ENCODE measurements around the gene CASR. TPM values are rescaled to one million over a fixed set of nuclear protein-coding genes. Genes with fewer than 3 reads are reported as not detected.

The CASR gene
- total and polyA plus RNA-seq, 2 of the 4 experiments (the other 2 are of a cell fraction) = not detected

- no peak overlapping the region for H2BK20ac ChIP-seq (ENCODE audit: low read depth, low read length)
- no CpG with 5 or more reads among the region's 3 CpGs for WGBS, 2 experiments (ENCODE audit: extremely low coverage in 2 of 2, insufficient read length in 1 of 2)
- H3K27me3 ChIP-seq (ENCODE audit: control insufficient read depth, insufficient read depth, low read length) = peaks cover 14% of the 10 kb centered on the region
- no peak for TF ChIP-seq SMC3 (IDR thresholded peaks at IDR 0.05; ENCODE audit: low read depth, low read length)
- TF ChIP-seq FOS (IDR thresholded peaks at IDR 0.05; ENCODE audit: low read depth, low read length) = no peak
- no peak for TF ChIP-seq ELK1 (IDR thresholded peaks at IDR 0.05; ENCODE audit: borderline replicate concordance, low read depth, low read length)
- no peak for TF ChIP-seq RAD21 (IDR thresholded peaks at IDR 0.05; ENCODE audit: low read length)
- no peak for TF ChIP-seq POLR2A (IDR thresholded peaks at IDR 0.05; ENCODE audit: low read depth, low read length)
- no peak for TF ChIP-seq MAZ (IDR thresholded peaks at IDR 0.05; ENCODE audit: borderline replicate concordance, low read depth, low read length)
- no peak for TF ChIP-seq CEBPB (IDR thresholded peaks at IDR 0.05; ENCODE audit: low read depth, low read length)
- no peak for TF ChIP-seq BHLHE40 (IDR thresholded peaks at IDR 0.05; ENCODE audit: low read depth, low read length)
- TF ChIP-seq USF2 (IDR thresholded peaks at IDR 0.05; ENCODE audit: low read depth, low read length) = no peak
- no peak for TF ChIP-seq RCOR1 (IDR thresholded peaks at IDR 0.05; ENCODE audit: insufficient replicate concordance, low read length)
- TF ChIP-seq NFE2L2 (IDR thresholded peaks at IDR 0.05; ENCODE audit: low read depth, low read length) = no peak
- no peak overlapping the region for H3K9ac ChIP-seq (ENCODE audit: low read depth, low read length)
- DNase-seq (no peak), ATAC-seq (ENCODE audit: low read depth) (no peak)
- no peak overlapping the region for H3K4me3 ChIP-seq (ENCODE audit: insufficient read depth, low read depth, low read length)
- no peaks in the 10 kb centered on the region for H3K36me3 ChIP-seq (ENCODE audit: control insufficient read depth, insufficient read depth, low read length)
- no peak overlapping the region for H2AK9ac ChIP-seq (replicated peaks; ENCODE audit: low read depth, low read length, poor library complexity)
- H3K18ac ChIP-seq (ENCODE audit: low read depth, low read length) = no peak overlapping the region
- H3K4me2 ChIP-seq (ENCODE audit: low read depth, low read length) = no peak overlapping the region
- H3K9me1 ChIP-seq (ENCODE audit: insufficient read depth, low read length) = no peaks in the 10 kb centered on the region
- H3K4ac ChIP-seq (ENCODE audit: low read depth, low read length) = no peak overlapping the region
- dilution Hi-C loops (cut with HindIII; ENCODE audit: low sequenced_read_pairs, unreplicated experiment) (no loop called here), in situ Hi-C loops (cut with MboI; ENCODE audit: low sequenced_read_pairs) (no loop called here), intact Hi-C loops (cut with micrococcal nuclease) (no loop called here)
- no peak overlapping the region for H2AFZ ChIP-seq (replicated peaks; ENCODE audit: low read length, poor library complexity)
- H4K20me1 ChIP-seq (ENCODE audit: insufficient read depth, low read length) = no peaks in the 10 kb centered on the region
- BruUV-seq (replicated peaks) = no TSS peak
- POLR2A ChIA-PET (ENCODE audit: unreplicated experiment) = no interaction called here
- no peak overlapping the region for H4K91ac ChIP-seq (ENCODE audit: insufficient read depth, low read depth, low read length)
- no peak overlapping the region for H4K5ac ChIP-seq (ENCODE audit: low read depth, low read length)
- no peak overlapping the region for H2BK5ac ChIP-seq (ENCODE audit: low read depth, low read length, poor library complexity, severe bottlenecking)
- H3K9me3 ChIP-seq (ENCODE audit: control insufficient read depth, insufficient read depth, low read length) = no peaks in the 10 kb centered on the region
- H3K27ac ChIP-seq (ENCODE audit: insufficient read depth, low read length) = no peak overlapping the region
- no peak overlapping the region for H2AK5ac ChIP-seq (ENCODE audit: low read depth, low read length)
- no peaks in the 10 kb centered on the region for H3K4me1 ChIP-seq (ENCODE audit: control insufficient read depth, insufficient read depth, low read length)
- H3K56ac ChIP-seq (ENCODE audit: extremely low read depth, insufficient read depth, low read length) = no peak overlapping the region
- H3K14ac ChIP-seq (replicated peaks; ENCODE audit: low read depth, low read length) = no peak overlapping the region
- no peak overlapping the region for H2BK15ac ChIP-seq (ENCODE audit: low read depth, low read length)
- H3K23ac ChIP-seq (ENCODE audit: low read depth, low read length) = no peak overlapping the region
- no peak overlapping the region for H2BK120ac ChIP-seq (ENCODE audit: low read depth, low read length)
- no peak overlapping the region for H4K8ac ChIP-seq (ENCODE audit: low read depth in 2 of 2, low read length in 2 of 2)
- CTCF ChIA-PET = interaction anchor here (0.6 kb wide), 1 partner anchor 102 kb away, joined by 3 read pairs; no protein-coding TSS in a partner anchor
- H3K79me1 ChIP-seq (ENCODE audit: low read depth in 1 of 2, low read length in 2 of 2) = no peaks in the 10 kb centered on the region
Observed at GRCh38 chr3:122235147-122235546, 51.7 kb downstream of the CASR start.

Data from IMR-90 (cell line).